HT-29 (cell line): ENCODE results near the gene MASP2. TPM values are rescaled to one million over a fixed set of nuclear protein-coding genes. Genes with fewer than 3 reads are reported as not detected.
"Not testable (repeated sequence)": the region's sequence is repeated elsewhere in the genome, so short reads cannot be mapped to it uniquely, and the experiment has no call there.

Experiments used
- DNase-seq: peaks from one replicate; pipeline ENCODE4 v3.0.0-alpha.2; 2015; ENCODE audit warnings: low spot score
- total RNA-seq: library from RNA; depleted of rRNA; stranded (reverse); fragments of >200 nt; shearing (Covaris generic); gene quantifications from 2 replicates; pipeline ENCODE4 v1.2.3, GENCODE V29; 2014; rRNA removed

Gene MASP2
- 0.18 TPM in 1 of 2 replicates, not detected in the other for total RNA-seq

DNA sequence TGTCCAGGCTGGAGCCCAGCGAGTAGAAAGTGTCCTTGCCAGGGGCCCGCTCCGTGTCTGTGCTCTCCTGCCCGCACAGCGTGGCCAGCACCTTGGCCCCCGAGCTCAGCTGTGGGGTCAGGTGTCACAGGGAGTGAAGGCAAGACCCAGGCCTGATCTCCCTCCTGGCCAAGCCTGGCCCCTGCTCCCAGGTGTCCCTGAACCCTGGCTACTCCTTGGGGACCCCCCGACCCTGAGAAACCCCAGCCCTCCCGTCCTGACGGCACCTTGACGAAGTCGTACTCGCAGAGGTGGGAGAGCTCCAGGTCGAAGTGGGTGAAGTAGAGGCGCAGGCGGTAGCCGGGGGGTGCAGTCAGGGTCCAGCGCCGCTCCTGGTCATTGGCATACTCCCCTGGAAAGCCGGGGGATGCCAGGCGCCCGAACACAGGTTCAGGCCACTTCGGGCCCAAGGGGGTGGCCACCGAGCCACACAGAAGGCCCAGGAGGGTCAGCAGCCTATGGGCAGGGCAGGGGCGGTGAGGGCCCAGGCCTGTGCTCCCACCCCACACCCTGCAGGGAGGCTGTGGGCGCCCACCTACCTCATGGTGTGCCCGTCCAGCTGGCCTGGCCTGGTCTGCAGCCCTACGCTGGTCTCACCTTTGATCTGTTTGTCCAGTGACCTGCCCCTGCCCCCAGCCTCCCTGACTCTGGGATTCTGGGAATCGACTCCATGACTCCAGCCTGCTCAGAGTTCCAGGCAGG, at the start of gene MASP2:
Gene MASP2, minus strand, starts transcription at position 615 of the 741 bp plus-strand sequence. Its CDS starts 32 bp downstream, at position 583.
- DNase-seq = no peak

DNA sequence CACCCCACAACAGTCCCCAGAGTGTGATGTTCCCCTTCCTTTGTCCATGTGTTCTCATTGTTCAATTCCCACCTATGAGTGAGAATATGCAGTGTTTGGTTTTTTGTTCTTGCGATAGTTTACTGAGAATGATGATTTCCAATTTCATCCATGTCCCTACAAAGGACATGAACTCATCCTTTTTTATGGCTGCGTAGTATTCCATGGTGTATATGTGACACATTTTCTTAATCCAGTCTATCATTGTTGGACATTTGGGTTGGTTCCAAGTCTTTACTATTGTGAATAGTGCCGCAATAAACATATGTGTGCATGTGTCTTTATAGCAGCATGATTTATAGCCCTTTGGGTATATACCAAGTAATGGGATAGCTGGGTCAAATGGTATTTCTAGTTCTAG, 36.7 kb upstream of the MASP2 start:
- DNase-seq = not testable (repeated sequence)

DNA sequence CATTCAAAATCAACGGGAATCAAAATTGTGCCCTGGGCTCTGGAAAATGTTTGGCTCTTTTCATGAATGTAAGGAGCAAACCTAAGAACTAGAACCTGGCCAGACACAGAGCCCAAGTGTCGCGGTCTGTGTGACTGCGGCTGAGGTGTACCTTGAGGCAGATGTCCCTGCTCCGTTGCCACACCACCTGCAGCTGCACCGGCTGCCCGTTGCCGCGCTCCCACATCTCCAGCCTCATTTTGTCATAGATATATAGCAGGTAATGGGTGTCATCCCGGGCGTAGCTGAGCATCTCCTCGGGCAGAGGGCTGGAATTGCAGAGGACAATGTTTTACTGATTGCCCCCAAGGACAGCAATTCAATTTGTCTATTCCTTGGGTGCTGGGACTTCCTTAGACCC, 33.9 kb upstream of the MASP2 start:
- DNase-seq = no peak

DNA sequence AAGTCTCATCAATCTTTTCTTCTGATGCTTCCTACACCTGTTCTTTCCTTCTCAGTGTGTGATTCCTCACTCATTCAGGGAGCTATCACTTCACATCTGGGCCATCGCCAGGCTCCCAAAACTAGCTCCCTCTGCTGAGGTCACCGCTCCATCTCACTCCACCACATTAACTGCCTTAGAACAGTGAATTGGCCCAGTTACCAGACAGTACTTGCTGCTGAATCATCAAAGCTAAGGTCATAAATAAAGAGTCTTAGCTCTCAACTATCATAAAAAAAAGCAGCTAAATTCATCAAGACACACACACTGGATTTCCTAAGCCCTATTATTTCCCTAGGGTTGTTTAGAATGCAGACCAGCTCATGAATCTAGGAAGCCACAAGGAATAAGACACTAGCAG, 31.6 kb upstream of the MASP2 start:
- DNase-seq = no peak

DNA sequence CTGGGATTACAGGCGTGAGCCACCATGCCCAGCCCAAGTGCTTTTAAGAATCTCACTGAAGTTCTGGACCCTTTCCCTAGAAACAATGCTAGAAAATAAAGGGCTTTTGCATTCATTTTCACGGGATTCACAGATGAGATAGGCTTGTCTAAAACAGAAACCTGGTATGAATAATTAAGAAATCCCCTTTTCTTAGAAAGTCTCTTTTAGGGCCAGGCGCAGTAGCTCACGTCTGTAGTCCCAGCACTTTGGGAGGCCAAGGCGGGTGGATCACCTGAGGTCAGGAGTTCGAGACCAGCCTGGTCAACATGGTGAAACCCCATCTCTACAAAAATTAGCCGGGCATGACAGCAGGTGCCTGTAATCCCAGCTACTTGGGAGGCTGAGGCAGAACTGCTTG, 26.4 kb upstream of the MASP2 start:
- not testable (repeated sequence) for DNase-seq

DNA sequence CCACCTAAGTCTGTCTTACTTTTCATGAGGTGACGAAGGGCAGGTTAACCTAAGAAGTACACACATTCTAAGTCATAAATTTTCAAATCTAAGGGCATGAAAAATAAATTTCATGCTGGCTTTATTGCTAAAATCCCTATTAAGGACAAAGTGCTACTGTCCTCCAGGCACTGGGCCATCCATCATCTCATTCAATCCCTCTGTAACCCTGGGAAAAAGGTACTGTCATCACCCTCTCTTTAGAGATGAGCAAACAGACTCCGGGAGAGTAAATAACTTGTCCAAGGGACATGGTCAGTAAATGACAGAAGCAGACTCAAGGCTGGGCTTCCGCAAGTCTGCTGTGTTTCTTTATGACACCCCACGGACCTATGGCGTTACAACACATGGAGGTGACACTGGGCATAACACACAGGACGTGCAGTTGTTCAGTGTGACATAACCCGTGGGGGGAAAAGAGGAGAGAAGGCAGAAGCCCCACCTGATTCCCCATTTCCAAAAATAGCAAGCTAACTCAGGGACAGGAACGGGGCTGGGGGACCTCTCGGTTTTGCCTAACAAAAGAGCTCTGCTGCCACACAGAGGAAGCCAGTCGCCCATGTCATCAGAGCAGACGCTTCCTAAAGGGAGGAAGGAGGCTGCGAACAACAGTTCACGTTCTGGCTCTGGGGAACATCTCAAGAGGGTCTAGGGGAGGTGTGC, 25.3 kb upstream of the MASP2 start:
- DNase-seq = no peak

DNA sequence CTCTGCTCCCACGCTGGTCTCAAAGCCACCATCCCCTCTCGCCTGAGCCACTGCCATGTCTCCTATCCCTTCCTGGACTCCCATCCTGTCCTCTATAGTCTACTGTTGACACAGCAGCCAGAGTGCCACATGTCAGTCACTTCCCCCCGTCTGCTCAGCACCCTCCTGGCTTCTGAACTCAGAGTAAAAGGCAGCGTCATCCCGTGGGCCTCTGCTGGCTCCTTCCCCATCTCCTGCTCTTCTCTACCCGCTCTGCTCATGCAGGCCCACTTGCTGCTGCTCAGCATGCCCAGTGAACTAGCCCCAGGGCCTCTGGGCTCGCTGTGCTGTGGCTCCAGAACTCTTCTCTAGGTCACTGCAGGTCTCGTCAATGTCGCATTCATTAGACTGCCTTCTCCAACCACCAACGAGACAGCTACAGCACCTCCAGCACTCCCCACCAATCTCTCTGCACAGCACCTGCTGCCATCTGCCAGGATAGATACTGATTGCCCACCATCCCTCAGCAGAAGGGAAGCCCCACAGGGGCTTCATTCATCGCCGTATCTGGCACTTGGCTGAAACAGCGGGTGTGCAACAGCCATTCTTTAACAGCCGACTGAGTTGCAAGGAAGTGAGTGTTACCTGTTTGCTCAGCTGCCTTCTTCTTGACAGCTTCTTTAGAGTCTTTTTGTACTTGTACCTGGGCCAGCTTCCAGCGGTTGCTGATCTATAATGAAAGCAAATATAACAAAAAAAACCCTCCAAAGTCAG, 24.6 kb upstream of the MASP2 start:
- no peak for DNase-seq

DNA sequence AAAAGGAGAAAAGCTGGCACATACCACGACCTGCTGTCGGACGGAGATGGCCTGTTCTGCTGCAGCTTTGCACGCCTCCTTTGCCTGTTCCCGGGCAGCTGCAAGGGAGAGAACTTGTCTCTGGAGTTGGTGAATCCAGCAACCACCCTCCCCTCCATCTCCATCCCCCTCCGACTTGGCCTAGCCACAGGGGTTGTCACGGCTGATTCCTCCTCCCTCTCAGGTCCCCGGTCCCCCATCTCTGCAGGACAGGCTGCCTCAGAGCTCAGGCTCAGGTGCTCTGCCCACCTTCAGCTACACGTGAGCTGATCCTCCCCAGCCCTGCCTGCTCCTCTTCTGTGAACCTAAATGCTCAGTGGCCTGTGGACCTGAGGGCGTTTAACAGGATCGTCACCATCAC, 23.8 kb upstream of the MASP2 start:
- DNase-seq = no peak

DNA sequence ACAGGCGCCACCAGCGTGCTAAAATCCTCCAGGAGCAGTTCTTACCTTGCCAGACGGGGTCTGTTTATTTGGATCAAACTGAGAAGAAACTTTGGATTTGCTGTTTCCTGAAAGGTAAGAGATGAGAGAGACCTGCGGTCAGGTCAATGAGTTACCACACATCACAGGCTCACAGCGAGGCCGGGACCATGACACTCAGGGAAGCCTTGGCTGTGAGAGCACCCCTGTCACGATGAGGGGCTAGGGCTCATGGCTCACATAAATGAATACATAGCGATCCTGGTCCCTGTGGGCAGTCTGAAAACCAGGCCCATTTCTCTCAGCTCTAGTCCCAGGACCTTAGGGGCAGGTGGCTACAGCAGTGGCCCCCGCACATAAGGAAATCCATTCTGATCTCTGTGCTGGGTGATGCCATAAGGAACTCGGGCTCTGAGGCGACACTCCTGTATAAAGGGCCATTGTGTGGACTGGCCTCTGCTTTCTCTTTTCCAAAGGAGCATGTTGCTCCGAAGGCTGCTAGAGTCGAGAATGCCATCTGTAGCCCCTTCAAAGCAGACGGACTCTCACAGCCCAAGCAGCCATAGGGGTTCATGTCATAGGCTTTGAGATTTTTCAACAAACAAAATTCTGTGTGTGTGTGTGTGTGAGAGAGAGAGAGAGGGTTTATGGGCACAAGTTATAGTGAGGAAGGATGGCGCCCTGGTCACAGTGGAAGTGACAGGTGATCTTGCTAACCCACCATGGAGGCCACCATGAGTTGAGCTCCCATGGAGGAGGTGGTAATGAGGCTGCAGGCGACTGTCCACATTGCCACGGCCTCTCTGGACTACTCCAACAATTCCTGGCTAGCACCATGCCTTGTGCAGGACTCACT, 21.8 kb upstream of the MASP2 start:
- no peak for DNase-seq

DNA sequence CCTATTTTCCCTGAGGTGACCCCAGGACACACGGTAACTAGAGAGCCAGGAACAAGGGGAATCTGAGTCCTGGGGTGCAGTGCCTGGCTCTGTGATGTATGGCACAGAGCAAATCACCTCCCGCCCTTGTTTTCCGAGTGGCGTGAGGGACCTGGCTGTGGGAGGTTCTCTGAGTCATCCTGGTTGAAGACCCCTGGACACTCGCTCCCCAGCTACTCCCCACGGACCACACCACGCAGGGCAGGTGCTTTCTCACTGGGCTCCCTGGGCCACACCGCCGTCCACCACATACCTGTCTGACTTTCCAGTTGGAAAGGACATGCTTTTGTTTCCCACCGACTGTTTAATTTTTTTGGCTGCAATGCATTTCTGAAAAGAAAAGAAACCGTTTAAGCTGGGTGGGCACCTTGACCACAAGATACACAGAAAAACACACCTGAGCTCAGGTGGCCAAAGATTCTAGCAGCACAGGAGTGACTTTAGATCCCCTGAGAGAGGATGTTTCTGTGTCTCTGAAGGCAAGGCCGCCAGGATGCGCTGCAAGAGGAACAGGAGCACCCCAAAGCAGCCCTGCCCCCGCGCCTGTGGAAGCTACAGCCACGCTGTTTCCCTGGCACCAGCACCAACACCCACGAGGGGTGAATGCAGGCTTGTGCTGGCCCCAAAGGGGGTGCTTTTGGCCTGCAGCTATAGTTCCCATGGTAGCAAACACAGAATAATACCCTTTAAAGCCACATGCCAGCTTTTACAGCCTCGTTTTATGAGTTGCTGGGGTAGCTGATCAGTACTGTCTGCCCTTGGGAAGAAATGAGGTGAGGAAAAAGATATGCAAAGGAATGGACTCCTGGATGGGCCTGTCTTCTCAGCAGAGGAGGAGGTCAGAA, 20.9 kb upstream of the MASP2 start:
- no peak for DNase-seq

DNA sequence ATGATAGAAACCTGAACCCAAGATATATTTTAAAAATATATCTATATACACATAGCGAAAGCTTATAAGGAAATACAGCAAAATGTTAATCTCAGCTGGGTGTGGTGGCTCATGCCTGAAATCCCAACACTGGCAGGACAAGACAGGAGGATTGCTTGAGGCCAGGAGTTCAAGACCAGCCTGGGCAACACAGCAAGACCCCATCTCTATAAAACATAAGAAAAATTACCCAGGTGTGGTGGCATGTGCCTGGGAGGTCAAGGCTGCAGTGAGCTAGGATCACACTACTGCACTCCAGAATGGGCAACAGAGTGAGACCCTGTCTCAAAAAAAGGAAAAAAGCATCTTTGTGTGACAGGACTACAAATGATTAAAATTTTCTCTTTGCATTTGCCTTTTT, 18.8 kb upstream of the MASP2 start:
- no peak for DNase-seq

DNA sequence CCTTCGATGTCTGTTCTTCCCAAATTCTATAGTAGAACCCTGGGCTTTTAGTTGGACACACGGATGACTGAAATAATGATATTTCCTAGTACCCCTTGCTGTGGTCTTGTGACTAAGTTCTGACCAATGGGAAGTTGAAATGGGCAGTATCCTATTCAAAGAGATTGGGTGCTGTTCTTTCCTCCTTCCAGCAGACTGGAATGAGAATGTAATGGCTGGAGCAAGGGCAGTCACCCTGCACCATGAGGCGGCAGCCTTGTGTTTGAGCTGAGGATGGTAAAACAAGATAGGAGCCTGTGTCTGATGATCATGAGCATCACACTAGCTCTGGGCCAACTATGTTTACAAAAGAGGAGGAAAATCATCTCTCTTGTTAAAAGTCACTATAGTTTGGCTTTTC, 17.9 kb upstream of the MASP2 start:
- DNase-seq = no peak

DNA sequence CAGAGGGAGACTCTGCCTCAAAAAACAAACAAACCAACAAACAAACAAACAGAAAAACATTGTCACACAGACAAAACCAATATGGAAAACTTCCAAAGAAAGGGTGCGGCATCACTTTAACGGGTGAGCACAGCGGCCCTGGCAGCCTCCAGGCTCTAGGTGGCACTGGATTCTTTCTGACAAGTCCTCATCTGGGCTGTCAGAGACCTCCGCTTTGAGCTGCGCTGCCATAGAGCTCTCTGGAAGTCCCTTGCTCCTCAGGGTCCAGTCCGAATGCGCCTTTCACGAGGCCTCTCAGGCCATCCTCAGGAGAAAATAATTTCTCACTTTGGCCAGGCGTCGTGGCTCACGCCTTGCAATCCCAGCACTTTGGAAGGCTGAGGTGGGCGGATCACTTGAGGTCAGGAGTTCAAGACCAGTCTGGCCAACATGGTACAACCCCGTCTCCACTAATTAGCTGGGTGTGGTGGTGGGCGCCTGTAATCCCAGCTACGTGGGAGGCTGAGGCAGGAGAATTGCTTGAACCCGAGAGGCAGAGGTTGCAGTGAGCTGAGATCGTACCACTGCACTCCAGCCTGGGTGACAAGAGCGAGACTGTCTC, 17.0 kb upstream of the MASP2 start:
- peak; percentile 23 for DNase-seq

DNA sequence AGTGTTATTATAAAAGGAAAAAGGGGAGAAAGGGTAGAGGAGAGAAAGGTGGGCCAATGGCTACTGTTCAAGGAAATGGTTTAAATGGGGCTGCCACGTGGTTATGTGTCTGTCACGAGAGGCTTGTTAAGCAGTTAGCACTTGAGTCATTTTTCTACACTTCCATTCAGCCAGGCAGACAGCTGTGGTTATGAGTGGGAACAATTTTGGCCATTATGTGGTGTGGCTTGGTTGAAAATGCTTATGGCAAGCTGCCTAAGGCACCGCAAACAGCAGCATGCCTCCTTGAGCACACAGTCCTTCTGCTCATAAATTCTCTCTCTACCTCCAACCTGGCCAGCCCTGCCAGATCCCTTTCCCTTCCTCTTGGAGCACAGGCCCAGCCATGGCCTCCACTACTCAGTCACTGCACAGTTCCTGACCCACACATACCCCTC, 15.9 kb upstream of the MASP2 start:
- no peak for DNase-seq

DNA sequence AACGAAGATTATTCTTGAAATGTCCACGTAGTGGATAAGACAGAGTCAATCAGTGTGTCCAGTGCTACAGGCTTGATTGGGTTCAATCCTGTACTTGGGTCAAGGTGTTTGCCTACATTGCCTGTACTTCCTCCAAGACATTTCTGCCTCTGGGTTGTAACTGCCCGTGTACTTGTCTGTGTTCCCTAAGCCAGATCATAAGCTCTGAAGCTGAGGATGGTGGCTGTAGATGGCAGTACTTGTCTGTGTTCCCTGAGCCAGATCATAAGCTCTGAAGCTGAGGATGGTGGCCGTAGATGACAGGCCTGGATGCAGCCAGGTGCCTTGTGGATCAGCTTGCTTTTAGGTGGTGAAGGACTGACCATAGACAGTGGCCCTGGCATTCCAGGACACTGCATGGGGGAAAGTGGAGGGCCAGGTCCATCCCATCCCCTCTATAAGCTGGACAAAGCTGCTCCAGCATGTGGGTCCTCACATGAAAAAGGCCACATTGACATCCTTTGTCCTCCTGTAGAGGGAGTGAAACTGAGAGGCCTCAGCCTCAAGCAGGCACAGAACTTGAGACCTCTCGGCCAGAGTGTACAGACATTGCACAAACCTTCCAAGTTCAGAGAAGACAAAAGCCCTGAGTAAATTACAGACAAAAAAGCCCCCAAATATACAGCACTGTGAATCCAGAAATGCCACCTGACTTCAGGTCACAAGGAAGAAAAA, 14.8 kb upstream of the MASP2 start:
- no peak for DNase-seq

DNA sequence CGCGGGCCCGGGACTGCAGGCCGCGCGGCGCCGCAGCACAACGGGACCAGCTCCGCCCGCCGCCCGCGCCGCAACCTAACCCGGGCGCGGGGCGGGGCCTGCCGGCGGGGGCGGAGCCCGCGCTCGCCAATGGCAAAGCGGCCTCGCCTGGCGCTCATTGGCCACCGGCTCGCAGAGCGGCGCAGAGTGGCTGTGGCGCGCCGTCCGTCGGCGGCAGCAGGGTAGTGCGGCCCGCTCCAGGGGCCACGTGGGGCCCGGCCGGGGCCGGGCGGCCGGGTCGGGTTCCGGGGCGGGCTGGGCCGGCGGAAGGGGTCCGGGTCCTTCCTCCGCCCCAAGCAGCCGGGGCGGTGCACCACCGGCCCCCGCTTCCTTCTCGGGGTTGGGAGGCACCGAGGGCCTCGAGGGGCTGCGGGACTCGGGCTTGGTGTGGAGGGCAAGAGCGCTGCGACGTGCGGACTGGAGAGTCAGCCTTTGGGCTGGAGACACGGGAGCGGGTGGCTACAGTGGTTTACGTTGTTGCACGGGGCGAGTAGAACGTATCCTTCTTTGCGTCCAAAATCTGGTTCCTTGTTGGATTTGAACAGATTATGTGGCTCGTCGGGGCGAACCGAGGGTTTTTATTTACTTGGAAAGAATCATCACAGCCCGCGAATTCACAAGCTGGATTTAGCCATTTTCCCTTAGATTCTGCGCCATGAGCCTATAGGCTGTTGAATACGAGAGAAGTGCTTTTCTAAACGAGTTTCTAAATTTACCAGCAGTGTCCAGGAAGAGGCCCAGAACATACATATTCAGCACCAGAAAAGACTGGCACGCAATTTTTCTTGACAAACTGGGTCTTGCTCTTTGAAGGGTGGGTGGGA, 13.2 kb upstream of the MASP2 start, which contains the start of gene SRM:
Gene SRM, minus strand, starts transcription at position 51 of the 863 bp plus-strand sequence. CDS start 75 bp downstream, outside the sequence.
- DNase-seq = peak; percentile 92

DNA sequence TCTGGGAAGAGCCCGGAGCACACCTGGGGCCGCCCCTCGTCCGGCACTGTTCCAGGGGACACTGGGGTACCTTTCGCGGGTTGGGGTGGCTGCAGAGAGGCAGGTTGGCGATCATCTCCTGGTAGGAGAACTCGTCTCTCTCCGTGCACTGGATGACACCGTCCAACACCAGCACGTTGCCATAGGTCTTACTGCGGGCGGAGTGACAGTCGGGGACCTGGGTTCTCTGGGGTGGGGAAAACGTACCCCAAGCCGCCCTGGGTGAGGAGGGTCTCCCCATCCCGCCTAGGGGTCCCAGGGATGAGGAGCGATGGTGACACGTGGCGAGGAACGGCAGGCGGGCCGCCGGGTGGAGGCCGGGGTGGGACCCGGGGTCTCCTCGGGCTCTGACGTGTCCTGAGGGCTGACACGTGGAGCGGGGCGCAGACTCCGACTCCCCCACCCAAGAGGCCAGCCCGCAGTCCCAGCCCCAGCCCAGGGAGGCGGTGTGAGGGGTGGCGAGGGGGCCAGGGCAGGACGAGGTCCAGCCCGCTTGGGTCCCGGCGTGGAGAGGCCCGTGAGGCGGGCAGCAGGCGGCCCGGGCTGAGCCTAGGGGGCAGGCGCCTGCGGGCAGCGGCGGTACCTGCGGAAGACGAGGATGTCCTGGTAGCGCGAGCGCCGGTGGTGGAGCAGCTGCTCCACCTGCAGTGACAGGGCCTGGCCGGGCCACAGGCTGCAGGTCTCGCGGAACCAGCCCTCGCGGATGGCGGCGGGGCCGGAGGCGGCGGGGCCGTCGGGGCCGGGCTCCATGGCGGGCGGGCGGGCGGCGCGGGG, 12.3 kb upstream of the MASP2 start:
- DNase-seq = peak; percentile 30
